NCI-H187 (cell line): Measurements from ENCODE around the gene OPRD1.
"Not testable (repeated sequence)": the region's sequence is repeated elsewhere in the genome, so short reads cannot be mapped to it uniquely, and the experiment has no call there.

Experiments
- DNase-seq, 2 experiments: peaks; one replicate each; lab custom pipeline; 2025; lab: John Stamatoyannopoulos, UW

The OPRD1 gene

DNA sequence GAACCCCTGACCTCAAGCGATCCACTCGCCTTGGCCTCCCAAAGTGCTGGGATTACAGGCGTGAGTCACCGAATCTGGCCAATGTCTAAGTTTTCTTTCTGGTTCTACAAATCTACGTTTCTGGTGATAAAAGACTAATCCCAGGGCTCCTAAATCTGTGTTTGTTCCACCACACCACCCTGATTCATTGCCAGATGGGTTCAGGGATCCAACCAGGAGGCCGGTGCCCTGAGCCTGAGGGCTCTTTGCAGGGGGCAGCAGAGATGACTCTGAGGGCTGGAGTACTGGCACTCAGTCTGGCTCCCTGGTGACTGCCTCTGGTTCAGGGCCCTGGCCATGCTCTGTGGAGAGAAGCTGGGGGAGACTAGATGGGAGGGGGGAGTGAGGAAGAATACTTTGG, 10.5 kb upstream of the OPRD1 start:
- DNase-seq: no peak

DNA sequence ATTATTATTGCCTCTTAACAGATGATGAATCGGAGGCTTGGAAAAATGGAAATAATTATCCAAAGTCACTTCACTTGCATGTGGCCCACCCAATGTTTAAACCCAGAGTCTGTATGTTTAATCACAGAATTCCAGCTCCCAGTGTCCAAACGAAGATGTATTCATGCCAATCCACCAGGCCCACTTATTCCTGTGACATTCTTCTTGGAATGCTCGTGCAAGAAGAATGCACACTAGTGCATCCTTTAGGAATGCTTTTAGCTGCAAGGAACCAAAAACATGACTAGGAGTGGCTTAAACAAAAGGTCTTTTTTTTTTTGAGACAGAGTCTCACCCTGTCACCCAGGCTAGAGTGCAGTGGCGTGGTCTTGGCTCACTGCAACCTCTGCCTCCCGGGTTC, 8.9 kb upstream of the OPRD1 start:
- no peak for DNase-seq

DNA sequence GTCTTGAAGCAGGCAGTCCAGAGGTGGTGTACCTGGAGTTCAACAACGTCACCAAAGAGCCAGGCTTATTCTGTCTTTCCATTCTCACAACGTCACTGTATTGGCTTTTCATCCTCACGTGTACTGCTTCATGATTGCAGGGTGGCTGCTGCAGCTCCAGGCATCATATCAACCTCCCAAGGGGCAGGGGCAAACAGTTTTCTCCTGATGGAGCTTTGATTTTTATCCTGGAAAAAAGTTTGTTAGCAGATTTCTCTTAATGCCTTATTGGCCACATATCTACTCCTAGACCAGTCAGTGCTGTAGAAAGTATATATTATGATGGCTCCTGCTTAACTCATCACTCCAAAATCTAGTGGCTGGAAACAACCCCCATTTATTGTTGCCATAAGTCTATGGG, 8.3 kb upstream of the OPRD1 start:
- DNase-seq: no peak

DNA sequence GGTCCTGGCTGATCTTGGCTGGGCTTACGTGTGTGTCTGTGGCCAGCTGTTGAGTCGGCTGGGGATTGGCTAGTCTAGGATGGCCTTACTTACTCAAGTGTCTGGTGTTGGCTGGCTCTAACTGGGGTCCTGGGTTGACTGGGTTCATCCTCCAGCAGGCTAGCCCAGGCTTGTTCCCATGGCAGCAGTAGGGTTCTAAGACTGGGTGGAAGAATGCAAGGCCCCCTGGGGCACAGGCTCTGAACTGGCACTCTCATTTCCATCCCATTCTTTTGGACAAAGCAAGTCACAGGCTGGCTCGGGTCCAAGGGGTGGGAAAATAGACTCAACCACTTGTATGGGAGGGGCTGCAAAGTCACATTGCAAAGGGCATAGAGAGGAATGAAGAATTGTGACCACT, 7.9 kb upstream of the OPRD1 start:
- no peak for DNase-seq

DNA sequence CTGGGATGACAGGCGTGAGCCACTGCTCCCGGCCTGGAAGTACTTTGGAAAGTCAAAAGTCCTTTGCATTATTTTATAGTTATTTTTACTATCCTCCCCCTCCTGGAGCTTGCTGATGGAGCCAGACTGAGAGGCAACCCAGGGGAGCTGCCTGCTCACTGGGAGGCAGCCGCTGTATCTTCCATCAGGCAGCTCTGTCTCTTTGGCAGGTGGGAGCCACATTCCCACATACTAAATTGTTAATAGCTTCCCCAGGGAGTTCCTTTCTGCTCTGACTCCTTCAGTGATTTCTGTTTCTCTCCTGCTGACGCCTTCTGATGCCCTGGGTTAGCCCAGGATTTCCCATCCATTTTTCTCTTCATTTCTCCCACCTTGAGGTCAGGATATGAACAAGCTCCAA, 4.9 kb upstream of the OPRD1 start:
- no peak for DNase-seq

DNA sequence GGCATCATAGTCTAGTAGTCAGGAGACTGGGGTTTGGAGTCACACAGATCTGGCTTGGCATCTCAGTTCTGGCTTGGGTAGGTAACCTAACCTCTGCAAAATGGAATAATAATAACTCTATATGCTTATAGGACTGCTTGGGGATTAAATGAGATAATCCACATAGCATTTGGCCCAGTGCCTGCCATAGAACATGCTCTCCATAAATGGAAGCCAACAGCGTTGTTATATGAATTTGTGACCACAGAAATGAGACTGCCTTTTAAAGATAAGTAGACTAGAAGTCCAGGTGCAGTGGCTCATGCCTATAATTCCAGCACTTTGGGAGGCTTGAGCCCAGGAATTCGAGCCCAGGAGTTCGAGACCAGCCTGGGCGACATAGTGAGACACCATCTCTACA, 4.0 kb upstream of the OPRD1 start:
- no peak for DNase-seq

DNA sequence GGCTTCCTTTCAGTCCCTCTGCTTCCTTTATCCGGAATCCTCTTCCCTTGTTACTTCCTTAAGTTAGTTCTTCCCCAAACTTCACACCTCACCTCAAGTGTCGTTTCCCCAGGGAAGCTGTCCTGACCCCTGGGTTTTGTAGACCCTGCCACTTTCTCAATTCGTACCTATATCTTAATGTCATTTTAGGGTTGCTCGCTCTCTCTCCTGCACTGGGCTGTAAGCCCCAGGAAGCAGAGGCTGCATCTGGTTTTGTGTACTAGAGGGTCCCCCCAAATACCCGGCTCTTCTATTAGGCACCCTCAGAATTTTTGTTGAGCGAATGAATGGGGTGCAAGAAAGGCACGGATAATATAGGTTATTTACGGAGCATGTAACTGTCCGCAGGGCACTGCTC, 603 bp upstream of the OPRD1 start:
- no peak for DNase-seq

DNA sequence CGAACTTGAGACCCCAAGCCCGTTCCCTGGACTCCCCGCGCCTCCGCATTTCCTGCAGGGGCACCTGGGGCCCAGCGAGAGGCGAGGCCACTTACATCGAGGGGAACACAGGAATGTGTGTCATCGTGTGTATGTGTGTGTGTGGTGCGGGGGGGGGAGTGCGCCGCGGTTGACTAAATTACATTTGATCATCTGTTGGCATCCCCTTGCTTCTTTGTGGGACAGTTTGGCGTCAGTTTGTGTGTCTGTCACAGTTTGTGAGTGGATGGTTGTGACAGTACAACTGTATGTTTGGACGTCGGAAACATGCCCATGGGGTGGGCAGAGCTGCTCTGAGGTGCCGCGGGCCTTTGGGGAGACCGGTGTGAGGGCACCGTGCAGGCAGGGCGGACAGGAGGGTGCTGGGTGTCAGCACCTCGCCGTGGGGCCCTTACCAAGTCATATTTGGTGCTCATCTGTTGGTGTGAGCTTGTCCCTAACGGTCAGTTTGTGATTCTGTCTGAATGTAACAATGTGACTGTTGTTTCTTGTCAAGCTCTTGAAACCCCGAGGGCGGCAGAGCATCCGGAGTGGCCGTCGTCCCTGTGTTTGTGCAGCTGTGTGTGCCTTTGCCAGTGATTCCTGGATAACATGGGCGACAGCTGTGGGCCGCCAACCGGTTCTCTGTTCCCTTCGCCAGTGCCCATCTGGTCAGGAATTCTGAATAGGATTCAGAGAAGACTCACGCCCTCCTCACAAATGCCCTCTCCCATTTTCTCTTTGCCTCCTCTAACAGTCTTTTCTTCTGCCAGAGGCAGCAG, 899 bp downstream of the OPRD1 start:
- no peak for DNase-seq

DNA sequence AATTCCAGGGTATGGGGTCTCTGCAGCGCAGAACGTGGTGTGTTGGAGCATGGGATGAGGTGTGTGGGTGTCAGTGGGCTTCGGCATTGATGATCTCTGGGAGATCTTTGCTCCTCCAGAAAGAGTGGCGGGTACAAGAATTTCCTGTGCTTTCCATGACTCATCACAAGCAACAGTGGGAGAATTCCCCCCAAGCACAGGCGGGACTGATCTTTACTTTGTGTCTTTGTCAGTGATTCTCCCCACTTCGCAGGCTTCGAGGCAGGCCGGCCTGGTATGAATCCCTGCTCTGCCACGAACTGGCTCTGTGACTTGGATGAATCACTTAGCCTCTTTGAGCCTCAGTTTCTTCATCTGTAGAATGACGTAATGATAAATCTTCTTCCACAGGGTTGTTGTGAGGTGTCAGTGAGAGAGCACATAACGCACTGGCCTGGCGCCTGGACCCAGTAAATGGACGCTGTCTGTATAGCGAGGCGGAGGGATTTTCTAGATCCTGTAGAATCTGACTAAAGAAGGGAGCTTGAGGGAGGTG, 2.0 kb downstream of the OPRD1 start:
- DNase-seq: no peak

DNA sequence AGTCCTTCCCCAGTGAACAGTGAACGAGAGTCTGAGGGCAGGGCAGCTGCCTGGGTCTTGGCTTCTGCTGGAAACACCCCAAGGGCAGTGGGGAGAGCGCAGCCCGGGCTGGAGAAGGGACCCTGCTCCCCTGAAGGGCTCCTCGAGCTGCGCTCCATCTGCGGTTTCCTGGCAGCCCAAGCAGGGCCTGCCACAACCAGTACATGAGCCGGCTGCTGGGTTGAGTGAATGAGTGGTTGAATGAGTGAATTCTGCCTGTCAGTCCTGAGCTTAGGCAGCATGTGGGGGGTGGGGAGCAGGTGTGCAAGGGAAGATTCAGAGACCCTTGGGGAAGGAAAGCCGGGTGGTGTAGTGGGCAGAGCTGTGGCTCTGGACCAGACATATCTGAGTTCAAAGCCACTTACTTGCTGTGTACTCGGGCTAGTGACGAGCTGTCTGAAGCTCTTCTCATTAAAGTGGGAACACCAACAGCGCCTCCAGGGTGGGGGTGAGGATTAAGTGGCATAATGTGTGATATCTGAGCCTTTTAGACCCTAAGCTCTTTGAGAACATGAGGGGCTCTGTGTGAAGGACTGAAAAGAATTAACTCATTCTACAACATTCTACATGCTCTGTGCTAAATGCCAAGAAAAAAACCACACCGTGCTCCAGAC, 3.7 kb downstream of the OPRD1 start:
- no peak for DNase-seq

DNA sequence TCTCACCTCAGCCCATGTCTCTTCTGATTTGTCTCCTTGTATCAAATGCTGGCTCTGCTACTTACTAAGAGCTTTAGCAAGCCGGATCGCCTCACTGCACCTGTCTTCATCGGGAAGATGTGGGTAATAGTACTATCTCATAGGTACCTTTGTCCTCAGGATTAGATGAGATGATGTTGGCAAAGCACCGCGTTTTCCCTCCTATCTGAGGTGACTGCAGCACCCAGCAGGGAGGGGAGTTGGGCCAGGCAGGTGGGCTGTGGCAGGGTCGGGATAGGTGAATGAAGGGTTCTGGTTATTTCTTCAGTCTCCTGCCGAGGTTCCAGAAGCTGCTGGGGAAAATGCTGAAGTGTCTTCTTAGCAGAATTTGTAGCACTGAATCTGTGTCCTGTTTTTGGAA, 5.2 kb downstream of the OPRD1 start:
- DNase-seq: no peak

DNA sequence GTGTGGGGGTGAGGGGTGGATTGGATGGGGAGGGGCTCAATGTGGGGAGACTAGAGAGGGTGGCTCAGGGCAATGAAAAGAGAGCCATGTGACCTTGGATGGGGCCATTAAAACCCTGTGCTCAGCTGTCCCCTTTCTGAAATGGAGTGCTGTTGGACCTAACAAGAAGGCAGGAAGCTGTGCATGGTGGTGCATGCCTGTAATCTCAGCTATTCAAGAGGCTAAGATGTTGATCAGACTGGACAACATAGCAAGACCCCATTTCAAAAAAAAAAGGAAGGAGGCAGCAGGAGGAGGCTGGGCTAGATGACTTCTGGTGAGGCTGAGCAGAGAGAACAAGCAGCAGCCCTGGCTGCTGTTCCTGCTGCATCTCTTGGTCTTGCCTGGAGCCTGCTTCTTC, 7.0 kb downstream of the OPRD1 start:
- DNase-seq: no peak

DNA sequence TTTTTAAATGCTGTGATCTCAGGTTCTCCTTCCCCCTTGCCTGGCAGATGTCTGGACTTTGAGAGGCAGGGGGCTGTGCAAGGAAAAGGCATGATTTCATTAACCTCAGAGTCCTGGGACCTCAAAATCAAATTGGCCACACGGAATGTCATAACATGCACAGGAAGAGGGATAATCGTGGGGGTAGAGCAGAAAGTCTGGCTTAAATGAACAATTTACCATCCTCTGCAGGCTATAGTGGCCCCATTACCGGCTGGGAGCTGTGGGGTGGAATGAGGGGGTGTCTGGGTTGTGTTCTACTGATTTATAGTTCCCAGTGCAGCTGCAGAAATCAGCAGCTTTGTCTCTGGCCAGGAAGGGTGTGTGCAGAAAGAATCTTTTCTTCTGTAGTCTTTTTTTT, 10.8 kb downstream of the OPRD1 start:
- no peak for DNase-seq

DNA sequence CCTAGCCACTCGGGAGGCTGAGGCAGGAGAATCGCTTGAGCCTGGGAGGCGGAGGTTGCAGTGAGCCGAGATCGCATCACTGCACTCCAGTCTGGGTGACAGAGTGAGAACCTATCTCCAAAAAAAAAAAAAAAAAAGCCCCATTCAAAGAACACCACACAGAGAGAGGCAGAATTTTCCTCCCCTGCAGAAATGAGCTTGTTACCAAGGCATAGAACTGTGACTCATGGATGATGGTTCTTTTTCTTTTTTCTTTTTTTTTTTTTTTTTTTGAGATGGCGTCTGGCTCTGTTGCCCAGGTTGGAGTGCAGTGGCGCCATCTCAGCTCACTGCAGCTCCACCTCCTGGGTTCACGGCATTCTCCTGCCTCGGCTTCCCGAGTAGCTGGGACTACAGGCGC, 12.1 kb downstream of the OPRD1 start:
- DNase-seq: not testable (repeated sequence)

DNA sequence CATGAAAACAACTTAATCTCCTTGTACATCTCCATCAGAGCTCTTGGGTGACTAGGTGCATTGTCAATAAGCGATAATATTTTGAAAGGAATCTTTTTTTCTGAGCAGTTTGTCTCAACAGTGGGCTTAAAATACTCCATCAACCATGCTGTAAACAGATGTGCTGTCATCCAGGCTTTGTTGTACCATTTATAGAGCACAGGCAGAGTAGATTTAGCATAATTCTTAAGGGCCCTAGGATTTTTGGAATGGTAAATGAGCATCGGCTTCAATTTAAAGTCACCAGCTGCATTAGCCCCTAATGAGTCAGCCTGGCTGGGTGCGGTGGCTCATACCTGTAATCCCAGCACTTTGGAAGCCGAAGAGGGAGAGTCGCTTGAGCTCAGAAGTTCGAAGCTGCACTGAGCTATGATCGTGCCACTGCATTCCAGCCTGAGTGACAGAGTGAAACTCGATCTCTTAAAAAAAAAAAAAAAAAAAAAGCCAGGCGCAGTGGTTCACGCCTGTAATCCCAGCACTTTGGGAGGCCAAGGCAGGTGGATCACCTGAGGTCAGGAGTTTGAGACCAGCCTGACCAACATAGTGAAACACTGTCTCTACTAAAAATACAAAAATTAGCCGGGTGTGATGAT, 16.4 kb downstream of the OPRD1 start:
- not testable (repeated sequence) for DNase-seq

DNA sequence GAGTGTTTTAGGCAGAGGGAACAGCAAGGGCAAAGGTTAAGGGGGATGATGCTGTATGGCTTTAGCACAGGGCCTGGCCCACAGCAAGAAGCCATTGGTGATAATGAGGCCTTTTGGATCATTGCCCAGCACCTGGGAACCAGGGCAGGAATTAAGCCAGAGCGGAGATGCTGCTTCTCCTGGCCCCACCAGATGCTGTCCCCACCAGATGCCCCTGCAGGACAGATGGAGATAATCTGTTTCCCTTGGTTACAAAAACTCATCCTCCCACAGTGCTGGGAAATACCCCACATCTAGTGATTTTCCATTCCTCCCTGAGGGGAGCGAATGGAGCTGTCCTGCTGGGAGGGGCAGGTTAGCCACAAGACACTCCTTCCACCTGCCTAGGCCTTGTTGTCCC, 18.8 kb downstream of the OPRD1 start:
- DNase-seq: no peak

DNA sequence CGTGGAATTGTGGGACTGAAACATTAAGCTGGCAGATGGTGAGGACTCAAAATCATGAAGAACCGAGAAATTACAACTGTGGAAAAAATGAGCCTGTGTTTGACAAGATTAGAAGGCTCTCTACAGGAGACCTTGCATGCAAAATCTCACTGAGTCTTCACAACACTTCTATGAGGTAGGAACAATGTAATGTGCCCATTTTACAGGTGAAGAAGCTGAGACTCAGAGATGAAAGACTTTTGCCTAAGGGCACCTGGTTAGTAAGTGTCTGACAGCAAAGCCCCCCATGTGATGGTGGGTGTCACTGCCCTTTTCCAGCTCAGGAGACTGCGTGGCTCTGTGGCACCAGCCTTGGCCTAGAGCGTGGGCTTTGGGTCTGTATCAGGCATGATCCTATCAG, 21.0 kb downstream of the OPRD1 start:
- no peak for DNase-seq

DNA sequence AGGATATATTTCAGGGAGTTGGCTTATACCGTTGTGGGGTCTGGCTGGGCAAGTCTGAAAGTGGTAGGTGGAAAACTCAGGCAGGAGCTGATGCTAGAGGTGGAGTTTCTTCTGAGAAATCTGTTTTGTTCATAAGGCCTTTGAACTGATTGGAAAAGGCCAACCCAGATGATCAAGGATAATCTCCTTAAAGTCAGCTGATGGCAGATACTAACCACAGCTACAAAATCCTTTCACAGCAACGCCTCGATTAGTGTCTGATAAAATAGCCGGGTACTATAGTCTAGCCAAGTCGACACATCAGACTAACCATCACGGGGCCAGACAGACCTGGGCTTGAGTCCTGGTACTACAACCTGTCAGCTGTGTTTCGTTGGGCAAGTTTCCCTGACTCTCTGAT, 21.4 kb downstream of the OPRD1 start:
- DNase-seq: no peak

DNA sequence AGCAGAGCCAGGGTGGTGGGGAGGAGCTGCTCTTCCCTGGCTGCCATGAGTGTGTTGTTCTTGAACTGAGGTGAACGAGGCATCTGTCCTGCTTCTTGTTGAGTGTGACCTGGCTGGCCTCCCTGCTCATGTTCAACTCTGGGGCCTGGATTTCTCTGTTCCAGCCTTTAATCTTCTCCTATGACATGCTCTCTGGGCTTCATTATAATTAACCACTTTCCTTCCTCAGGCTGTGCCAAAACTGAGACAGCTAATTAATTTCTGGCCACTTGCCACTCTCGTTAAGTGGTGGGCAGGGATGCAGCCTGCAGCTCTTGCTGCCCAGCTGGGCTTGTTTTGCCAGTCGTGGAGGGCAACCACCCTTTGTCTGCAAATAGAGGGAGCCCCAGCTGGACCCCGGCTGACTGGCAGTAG, 23.3 kb downstream of the OPRD1 start:
- DNase-seq: no peak

DNA sequence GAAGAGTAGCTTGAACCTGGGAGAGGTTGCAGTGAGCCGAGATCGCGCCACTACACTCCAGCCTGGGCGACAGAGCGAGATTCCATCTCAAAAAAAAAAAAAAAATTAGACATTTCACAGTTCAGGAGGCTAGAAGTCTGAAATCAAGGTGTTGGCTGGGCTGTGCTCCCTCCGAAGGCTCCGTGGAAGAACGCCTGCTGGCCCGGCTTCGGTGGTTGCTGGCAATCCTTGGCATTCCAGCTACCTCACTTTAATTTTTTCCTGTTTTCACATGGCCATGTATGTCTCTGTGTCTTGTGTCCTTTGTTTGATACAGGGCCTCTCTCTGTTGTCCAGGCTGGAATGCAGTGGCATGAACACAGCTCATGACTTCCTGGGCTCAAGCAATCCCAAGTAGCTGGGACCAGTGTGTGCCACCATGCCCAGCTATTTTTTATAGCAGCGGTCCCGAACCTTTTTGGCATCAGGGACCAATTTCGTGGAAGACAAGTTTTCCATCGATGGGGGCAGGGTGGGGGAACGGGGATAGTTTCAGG, 24.5 kb downstream of the OPRD1 start:
- no peak for DNase-seq

DNA sequence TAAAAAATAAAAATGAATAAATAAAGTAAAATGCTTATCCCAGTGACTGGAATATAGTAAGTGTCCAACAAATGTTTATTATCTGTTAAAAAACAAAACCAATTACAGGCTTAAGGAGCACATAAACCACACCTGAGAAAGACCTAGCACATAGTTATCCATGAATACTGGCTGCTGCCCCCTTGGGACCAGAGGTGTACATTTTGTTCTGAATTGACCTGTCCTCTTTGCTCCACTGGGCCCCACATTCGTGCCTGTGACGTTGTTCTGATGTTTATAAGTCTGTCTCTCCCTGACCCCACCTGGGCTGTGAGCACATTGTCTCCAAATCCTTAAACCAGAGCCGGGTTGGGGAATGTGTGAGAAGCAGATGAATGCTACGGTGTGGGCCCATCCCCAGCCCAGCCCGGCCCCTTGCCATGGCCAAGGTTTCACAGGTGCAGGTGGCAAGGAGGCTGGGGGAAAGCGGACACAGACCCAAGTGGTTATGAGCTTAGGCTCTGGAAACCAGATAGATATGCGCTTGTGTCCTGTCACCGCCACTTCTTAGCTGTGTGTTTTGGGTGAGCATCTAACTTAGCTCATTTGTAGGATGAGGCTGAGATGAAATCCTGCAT, 29.1 kb downstream of the OPRD1 start:
- no peak for DNase-seq

DNA sequence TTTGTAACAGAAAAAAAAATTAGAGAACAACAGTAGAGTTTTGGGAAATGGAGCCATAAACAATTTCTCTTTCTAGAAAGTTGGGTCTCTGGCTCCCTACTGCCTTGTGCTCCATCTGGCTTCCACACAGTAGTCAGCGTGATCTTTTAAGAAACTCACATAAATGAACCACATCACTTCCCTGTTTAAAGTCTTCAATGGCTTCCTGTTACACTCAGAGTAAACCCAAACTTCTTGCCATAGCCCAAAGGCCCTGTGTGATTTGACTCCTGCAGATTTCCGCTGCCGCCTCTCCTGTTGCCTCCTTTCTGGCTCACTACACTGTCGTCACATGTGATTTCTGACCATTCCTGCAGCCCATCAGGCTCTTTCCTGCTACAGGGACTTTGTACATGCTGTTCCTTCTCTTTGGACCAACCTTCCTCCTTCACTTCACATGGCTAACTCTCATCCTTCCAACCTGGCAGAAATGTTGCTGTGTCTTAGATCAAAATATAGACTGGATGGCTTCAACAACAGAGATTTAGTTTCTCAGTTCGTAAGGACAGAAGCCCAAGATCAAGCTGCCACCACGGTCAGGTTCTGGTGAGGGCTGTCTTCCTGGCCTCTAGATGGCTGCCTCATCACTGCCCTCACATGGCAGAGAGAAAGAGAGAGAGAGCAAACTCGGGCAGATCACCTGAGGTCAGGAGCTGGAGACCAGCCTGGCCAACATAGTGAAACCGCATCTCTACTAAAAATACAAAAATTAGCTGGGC, 34.0 kb downstream of the OPRD1 start:
- no peak for DNase-seq
